Measurements from ENCODE around the gene DMKN. TPM values are rescaled to one million over a fixed set of nuclear protein-coding genes. Genes with fewer than 3 reads are reported as not detected.

DMKN gene
- total and polyA plus RNA-seq, 3 donors from 2014 or later = 5.8 to 24.0 (median 7.9) TPM

DNA sequence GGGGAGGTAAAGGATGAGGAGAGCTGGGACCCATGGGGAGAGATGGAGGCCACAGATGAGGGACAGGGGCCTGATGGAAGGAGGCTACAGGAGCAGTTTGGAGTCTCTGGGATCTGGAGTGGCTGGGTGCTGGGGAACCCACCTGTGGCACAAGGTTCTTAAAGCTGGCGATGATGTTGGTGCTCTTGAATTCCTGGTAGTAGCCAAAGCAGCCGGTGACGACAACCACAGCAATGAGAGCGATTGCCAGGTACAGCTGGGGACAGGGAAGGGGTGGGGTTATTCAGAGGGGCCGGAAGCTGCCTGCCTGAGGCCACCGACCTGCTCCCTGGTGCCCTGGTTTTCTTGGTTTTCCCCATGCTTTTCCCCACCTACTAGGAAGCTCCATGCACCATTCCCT, 47.2 kb upstream of the DMKN start:
- WGBS, 2 donors = 74 to 76% methylated on average over 6 of the region's 6 CpGs
- TF ChIP-seq POLR2A (IDR thresholded peaks at IDR 0.05) (no peak), CTCF (IDR thresholded peaks at IDR 0.05) (no peak)
- no peak overlapping the region for H3K27ac ChIP-seq
- no peak for DNase-seq
- no peaks in the 10 kb centered on the region for H3K36me3 ChIP-seq (ENCODE audit: low read depth, missing control alignments)
- H3K4me3 ChIP-seq = no peak overlapping the region
- H3K4me1 ChIP-seq = no peaks in the 10 kb centered on the region
- intact Hi-C loops (cut with DNase I; ENCODE audit: low total_unique reads) = no loop called here
- no peaks in the 10 kb centered on the region for H3K27me3 ChIP-seq
- no peaks in the 10 kb centered on the region for H3K9me3 ChIP-seq

- Histone ChIP-seq H3K27ac (no peak overlapping the region), H3K27me3 (no peaks in the 10 kb centered on the region), H3K9me3 (no peaks in the 10 kb centered on the region), H3K36me3 (ENCODE audit: low read depth, missing control alignments) (no peaks in the 10 kb centered on the region), H3K4me1 (no peaks in the 10 kb centered on the region), H3K4me3 (no peak overlapping the region)
- no peak for DNase-seq
- WGBS, 2 donors = 88 to 92% methylated on average over 8 to 18 of the region's 18 CpGs
- no peak for TF ChIP-seq POLR2A (IDR thresholded peaks at IDR 0.05)
- intact Hi-C loops (cut with DNase I; ENCODE audit: low total_unique reads) = no loop called here
Observed at GRCh38 chr19:35560271-35560670, 46.8 kb upstream of the DMKN start.

- TF ChIP-seq CTCF (IDR thresholded peaks at IDR 0.05) = no peak
- TF ChIP-seq POLR2A (IDR thresholded peaks at IDR 0.05) = no peak
- 91 to 93% methylated on average over 23 of the region's 23 CpGs for WGBS, 2 donors
Observed at GRCh38 chr19:35559781-35560180, 46.3 kb upstream of the DMKN start.

GRCh38 chr19:35559281-35559659, 45.8 kb upstream of the DMKN start:
- intact Hi-C loops (cut with DNase I; ENCODE audit: low total_unique reads) = no loop called here
- Histone ChIP-seq H3K27ac (no peak overlapping the region), H3K4me1 (no peaks in the 10 kb centered on the region), H3K36me3 (ENCODE audit: low read depth, missing control alignments) (no peaks in the 10 kb centered on the region), H3K4me3 (no peak overlapping the region), H3K9me3 (no peaks in the 10 kb centered on the region), H3K27me3 (no peaks in the 10 kb centered on the region)
- DNase-seq = no peak
- WGBS, 2 donors = 49 to 58% methylated on average over 11 of the region's 11 CpGs
- no peak for TF ChIP-seq CTCF (IDR thresholded peaks at IDR 0.05)
- no peak for TF ChIP-seq POLR2A (IDR thresholded peaks at IDR 0.05)

More at GRCh38 chr19:35559781-35560180, 46.3 kb upstream of the DMKN start:
- Histone ChIP-seq H3K27ac (no peak overlapping the region), H3K4me1 (no peaks in the 10 kb centered on the region), H3K27me3 (no peaks in the 10 kb centered on the region), H3K4me3 (no peak overlapping the region), H3K36me3 (ENCODE audit: low read depth, missing control alignments) (no peaks in the 10 kb centered on the region), H3K9me3 (no peaks in the 10 kb centered on the region)
- DNase-seq = no peak
- intact Hi-C loops (cut with DNase I; ENCODE audit: low total_unique reads) = no loop called here

- 27 to 47% methylated on average over 12 to 53 of the region's 53 CpGs for WGBS, 2 donors
- TF ChIP-seq POLR2A (IDR thresholded peaks at IDR 0.05) = no peak
- TF ChIP-seq CTCF (IDR thresholded peaks at IDR 0.05) = no peak
- DNase-seq = no peak
- no peaks in the 10 kb centered on the region for H3K9me3 ChIP-seq
- H3K36me3 ChIP-seq (ENCODE audit: low read depth, missing control alignments) = no peaks in the 10 kb centered on the region
- H3K4me1 ChIP-seq = no peaks in the 10 kb centered on the region
- peak overlapping the region; percentile 36 to 52 for H3K4me3 ChIP-seq
- intact Hi-C loops (cut with DNase I; ENCODE audit: low total_unique reads) = no loop called here
- no peaks in the 10 kb centered on the region for H3K27me3 ChIP-seq
- H3K27ac ChIP-seq = no peak overlapping the region
Observed at GRCh38 chr19:35558400-35559280, 45.2 kb upstream of the DMKN start.

Measured in testis (tissue), 3 donors.